GM12874 (cell line): ENCODE results near the gene CHRM4.

Source experiments
- CTCF ChIP-seq: IDR thresholded peaks from 2 replicates; pipeline ENCODE4 v1.5.1; 2011; ENCODE audit warnings: low read depth, mild to moderate bottlenecking, control low read depth, low read length, moderate library complexity; ENCODE audit not compliant: insufficient read depth

Gene CHRM4

GRCh38 chr11:46389450-46390330, 1.9 kb downstream of the CHRM4 start:
- TF ChIP-seq CTCF: peak; percentile 97

GRCh38 chr11:46388619-46389449, 2.7 kb downstream of the CHRM4 start:
- no peak for TF ChIP-seq CTCF

- no peak for TF ChIP-seq CTCF
These were observed 3.5 kb downstream of the CHRM4 start for GRCh38 chr11:46387919-46388618.

GRCh38 chr11:46387456-46387855, 4.1 kb downstream of the CHRM4 start:
- no peak for TF ChIP-seq CTCF

- no peak for TF ChIP-seq CTCF
These were observed 4.9 kb downstream of the CHRM4 start for GRCh38 chr11:46386674-46387073.

GRCh38 chr11:46386005-46386578, 5.5 kb downstream of the CHRM4 start:
- TF ChIP-seq CTCF: no peak
